CD4-positive, alpha-beta T cell (primary cell): ENCODE results near the gene SLC6A15. TPM values are rescaled to one million over a fixed set of nuclear protein-coding genes. Genes with fewer than 3 reads are reported as not detected.
A peak's percentile ranks its signal among the peaks of the same experiment; 100 is the strongest.

Source experiments
- ATAC-seq: fragments of 200-7000 bp; cut with Tn5 transposase; one replicate; pipeline ENCODE4 v1.10.0; 2022; ENCODE audit warnings: mild to moderate bottlenecking; ENCODE audit not compliant: poor library complexity
- CTCF ChIA-PET: fragments of 350-600 bp; sonication (Branson Sonifier 250); formaldehyde crosslinking; loops from one replicate; lab custom pipeline; 2021; ENCODE audit warnings: antibody characterized with exemption, inconsistent platforms; lab: Charles Lee
- POLR2A ChIA-PET: fragments of 350-600 bp; sonication (Branson Sonifier 250); formaldehyde crosslinking; loops from one replicate; lab custom pipeline; 2021; ENCODE audit warnings: antibody characterized with exemption, inconsistent platforms; lab: Charles Lee
- DNase-seq, 14 experiments: peaks; one replicate each; pipeline ENCODE4 v3.0.0-alpha.2; 2013 to 2020; ENCODE audit warnings: mixed read lengths in 2 of 14
- H3K27ac ChIP-seq, 2 donors: one replicate each; pipeline versions ENCODE4 v1.5.1 to v1.7.0; 2013; ENCODE audit warnings: low read length in 2 of 2, low read depth in 1 of 2, mild to moderate bottlenecking in 1 of 2
- H3K27me3 ChIP-seq, 2 experiments: 1 replicate in 1 of 2; 2 replicates in 1 of 2; pipeline versions ENCODE4 v1.6.1 to v1.7.0; 2013; ENCODE audit warnings: low read length in 2 of 2, control low read depth in 1 of 2, mild to moderate bottlenecking in 1 of 2, moderate library complexity in 1 of 2; ENCODE audit not compliant: insufficient read depth in 2 of 2, control insufficient read depth in 1 of 2
- H3K36me3 ChIP-seq: one replicate; pipeline ENCODE4 v1.6.1; 2013; ENCODE audit warnings: low read length, control low read depth; ENCODE audit not compliant: insufficient read depth
- H3K4me1 ChIP-seq: one replicate; pipeline ENCODE4 v1.6.1; 2013; ENCODE audit warnings: low read length, control low read depth; ENCODE audit not compliant: insufficient read depth
- H3K4me3 ChIP-seq: one replicate; pipeline ENCODE4 v1.5.1; 2013; ENCODE audit warnings: mild to moderate bottlenecking, low read length, moderate library complexity
- H3K9me3 ChIP-seq, 2 experiments: 1 replicate in 1 of 2; 2 replicates in 1 of 2; pipeline versions ENCODE4 v1.6.1 to v1.7.0; 2013; ENCODE audit warnings: low read length in 2 of 2, mild to moderate bottlenecking in 2 of 2, control low read depth in 1 of 2, moderate library complexity in 1 of 2; ENCODE audit not compliant: control insufficient read depth in 1 of 2, insufficient read depth in 1 of 2
- H3K27ac Mint-ChIP-seq: one replicate; pipeline ENCODE4 v1.8.0; 2020; ENCODE audit warnings: mixed read lengths
- H3K27me3 Mint-ChIP-seq: one replicate; pipeline ENCODE4 v1.8.0; 2021; ENCODE audit warnings: mixed read lengths
- H3K36me3 Mint-ChIP-seq: one replicate; pipeline ENCODE4 v1.8.0; 2021; ENCODE audit warnings: low read depth, mixed read lengths
- H3K4me1 Mint-ChIP-seq: one replicate; pipeline ENCODE4 v1.8.0; 2021; ENCODE audit warnings: low read depth, mixed read lengths
- H3K4me3 Mint-ChIP-seq: one replicate; pipeline ENCODE4 v1.8.0; 2020; ENCODE audit warnings: mild to moderate bottlenecking, mixed read lengths
- H3K9me3 Mint-ChIP-seq: one replicate; pipeline ENCODE4 v1.8.0; 2020; ENCODE audit warnings: mixed read lengths
- intact Hi-C, 2 experiments: fragments of 100-400 bp; cut with DNase I in 1 of 2; cut with micrococcal nuclease in 1 of 2; formaldehyde crosslinking; loops; one replicate each; pipeline versions ENCODE4 v1.15.1 to v1.9.0; 2023 to 2025; cut with DNase I, micrococcal nuclease
- total RNA-seq, 174 experiments: library from RNA in 2 of 174; stranded (reverse) in 2 of 174; gene quantifications; one replicate each; pipeline ENCODE4 v1.2.3 and lab custom pipeline; 2021 to 2026
- TF ChIP-seq, protein P1 (sequence below): fragments of 200-600 bp; IDR thresholded peaks from one replicate; pipeline ENCODE4 v1.8.0; 2022; ENCODE audit warnings: antibody characterized with exemption, mild to moderate bottlenecking

The SLC6A15 gene
- total RNA-seq, 2 experiments from 2014 or later: not detected

DNA sequence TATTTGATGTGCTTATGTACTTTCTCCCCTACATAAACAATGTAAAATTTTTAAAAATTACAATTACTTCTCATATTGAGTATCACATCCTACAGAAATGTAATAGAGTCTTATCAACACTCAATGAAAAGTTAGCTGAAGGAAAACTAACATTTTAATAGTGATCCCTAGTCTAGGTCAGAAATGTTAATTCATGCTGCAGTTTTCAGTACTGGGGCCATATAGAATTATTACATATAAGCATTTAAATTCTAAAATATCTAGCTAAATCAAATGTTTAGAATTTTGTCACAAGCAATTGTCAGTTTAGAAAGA lies 37.8 kb downstream of the SLC6A15 start:
- intact Hi-C loops: loop anchor here (1.0 to 10.0 kb wide), 4 partner anchors 154 to 1046 kb away; no protein-coding TSS in a partner anchor
- Mint-ChIP-seq H3K27me3 (no peaks in the 10 kb centered on the region), H3K4me3 (no peak overlapping the region), H3K36me3 (no peaks in the 10 kb centered on the region), H3K4me1 (no peaks in the 10 kb centered on the region), H3K9me3 (no peaks in the 10 kb centered on the region), H3K27ac (no peak overlapping the region)
- DNase-seq: no peak
- H3K4me1 ChIP-seq: no peaks in the 10 kb centered on the region
- H3K27me3 ChIP-seq: no peaks in the 10 kb centered on the region
- TF ChIP-seq, protein P1, sequence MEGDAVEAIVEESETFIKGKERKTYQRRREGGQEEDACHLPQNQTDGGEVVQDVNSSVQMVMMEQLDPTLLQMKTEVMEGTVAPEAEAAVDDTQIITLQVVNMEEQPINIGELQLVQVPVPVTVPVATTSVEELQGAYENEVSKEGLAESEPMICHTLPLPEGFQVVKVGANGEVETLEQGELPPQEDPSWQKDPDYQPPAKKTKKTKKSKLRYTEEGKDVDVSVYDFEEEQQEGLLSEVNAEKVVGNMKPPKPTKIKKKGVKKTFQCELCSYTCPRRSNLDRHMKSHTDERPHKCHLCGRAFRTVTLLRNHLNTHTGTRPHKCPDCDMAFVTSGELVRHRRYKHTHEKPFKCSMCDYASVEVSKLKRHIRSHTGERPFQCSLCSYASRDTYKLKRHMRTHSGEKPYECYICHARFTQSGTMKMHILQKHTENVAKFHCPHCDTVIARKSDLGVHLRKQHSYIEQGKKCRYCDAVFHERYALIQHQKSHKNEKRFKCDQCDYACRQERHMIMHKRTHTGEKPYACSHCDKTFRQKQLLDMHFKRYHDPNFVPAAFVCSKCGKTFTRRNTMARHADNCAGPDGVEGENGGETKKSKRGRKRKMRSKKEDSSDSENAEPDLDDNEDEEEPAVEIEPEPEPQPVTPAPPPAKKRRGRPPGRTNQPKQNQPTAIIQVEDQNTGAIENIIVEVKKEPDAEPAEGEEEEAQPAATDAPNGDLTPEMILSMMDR: peak; percentile 52
- no peaks in the 10 kb centered on the region for H3K36me3 ChIP-seq
- CTCF ChIA-PET: interaction anchor here (1.5 kb wide), 1 partner anchor 12 kb away, joined by 4 read pairs; no protein-coding TSS in a partner anchor
- no peak for ATAC-seq
- POLR2A ChIA-PET: interaction anchor here (1.4 kb wide), 1 partner anchor 13 kb away, joined by 3 read pairs; no protein-coding TSS in a partner anchor
- no peak overlapping the region for H3K4me3 ChIP-seq
- H3K9me3 ChIP-seq: no peaks in the 10 kb centered on the region
- H3K27ac ChIP-seq: no peak overlapping the region

DNA sequence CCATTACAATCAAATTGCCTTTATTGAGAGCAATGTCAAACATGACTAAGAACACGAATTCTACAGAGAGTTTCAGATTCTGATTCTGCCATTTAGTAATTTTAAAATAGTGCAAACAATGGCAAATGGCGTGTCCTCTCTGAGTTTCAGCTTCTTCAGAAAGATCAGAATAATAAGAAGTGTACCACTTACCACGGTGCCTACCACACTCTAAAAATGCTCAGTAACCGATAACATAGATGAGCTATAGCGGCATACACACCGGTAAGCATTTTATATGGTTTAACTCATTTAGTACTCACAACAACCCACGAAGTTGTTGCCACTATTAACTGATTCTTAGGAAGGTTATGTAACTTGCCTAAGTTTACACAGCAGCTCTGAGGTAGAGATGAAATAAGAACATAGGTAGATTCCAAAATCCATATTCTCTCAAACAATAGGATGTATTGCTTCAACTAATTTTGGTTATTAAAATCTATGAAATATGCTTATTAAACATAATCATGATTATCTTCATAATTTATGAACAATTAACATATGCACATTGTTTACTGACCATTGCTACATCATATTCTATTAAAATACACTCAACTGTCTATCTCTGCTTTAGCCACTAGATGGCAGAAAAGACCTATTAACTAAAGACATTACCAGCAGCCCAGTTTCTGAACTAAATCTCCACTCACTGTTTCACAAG lies 38.3 kb downstream of the SLC6A15 start:
- Histone ChIP-seq H3K36me3 (no peaks in the 10 kb centered on the region), H3K27me3 (no peaks in the 10 kb centered on the region), H3K4me1 (no peaks in the 10 kb centered on the region), H3K4me3 (no peak overlapping the region), H3K27ac (no peak overlapping the region), H3K9me3 (no peaks in the 10 kb centered on the region)
- Mint-ChIP-seq H3K4me3 (no peak overlapping the region), H3K9me3 (no peaks in the 10 kb centered on the region), H3K4me1 (no peaks in the 10 kb centered on the region), H3K27ac (no peak overlapping the region), H3K36me3 (no peaks in the 10 kb centered on the region), H3K27me3 (no peaks in the 10 kb centered on the region)
- ChIA-PET CTCF (interaction anchor here (1.5 kb wide), 1 partner anchor 11 kb away, joined by 4 read pairs; no protein-coding TSS in a partner anchor), POLR2A (interaction anchor here (1.4 kb wide), 1 partner anchor 12 kb away, joined by 3 read pairs; no protein-coding TSS in a partner anchor)
- TF ChIP-seq, protein P1: peak; percentile 92
- DNase-seq: peak in 3 of 14 experiments; percentile 39 to 45 (median 43)
- peak; percentile 39 for ATAC-seq
- intact Hi-C loops: loop anchor here (1.0 to 10.0 kb wide), 4 partner anchors 155 to 1047 kb away; no protein-coding TSS in a partner anchor

DNA sequence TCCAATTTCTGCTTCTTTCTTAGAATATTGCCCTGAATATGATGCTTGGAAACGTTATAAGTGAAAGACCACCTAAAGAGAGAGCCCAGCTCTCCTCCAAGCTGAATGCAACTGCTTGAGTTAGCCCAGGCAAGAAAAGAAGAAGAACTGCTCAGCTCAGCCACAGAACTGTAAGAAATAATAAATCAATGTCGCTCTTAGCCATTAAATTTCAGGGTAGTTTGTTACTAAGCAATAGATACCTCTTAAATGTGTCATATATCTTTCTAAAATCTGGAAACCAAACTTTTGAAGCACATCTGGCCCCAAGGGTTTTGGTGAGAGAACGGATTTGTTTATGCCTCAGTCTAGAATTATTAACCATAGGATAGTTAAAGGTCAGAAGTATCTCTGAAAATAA lies 50.4 kb downstream of the SLC6A15 start:
- no peak for DNase-seq
- no peaks in the 10 kb centered on the region for H3K4me1 ChIP-seq
- H3K27me3 ChIP-seq: peaks cover 0 to 4% of the 10 kb centered on the region in 2 experiments
- H3K27ac ChIP-seq: no peak overlapping the region
- H3K36me3 Mint-ChIP-seq: no peaks in the 10 kb centered on the region
- H3K4me3 Mint-ChIP-seq: no peak overlapping the region
- POLR2A ChIA-PET: interaction anchor here (1.4 kb wide), 1 partner anchor 12 kb away, joined by 3 read pairs; no protein-coding TSS in a partner anchor
- intact Hi-C loops: no loop called here
- no peaks in the 10 kb centered on the region for H3K9me3 ChIP-seq
- no peaks in the 10 kb centered on the region for H3K36me3 ChIP-seq
- ATAC-seq: no peak
- H3K9me3 Mint-ChIP-seq: no peaks in the 10 kb centered on the region
- peaks cover 8% of the 10 kb centered on the region for H3K27me3 Mint-ChIP-seq
- H3K4me1 Mint-ChIP-seq: no peaks in the 10 kb centered on the region
- TF ChIP-seq, protein P1: no peak
- no peak overlapping the region for H3K27ac Mint-ChIP-seq
- CTCF ChIA-PET: interaction anchor here (1.5 kb wide), 1 partner anchor 12 kb away, joined by 4 read pairs; no protein-coding TSS in a partner anchor
- no peak overlapping the region for H3K4me3 ChIP-seq
